Measurements from ENCODE around the gene LAMA3.

The LAMA3 gene

GRCh38 chr18:23826850-23827620, 137.8 kb downstream of the LAMA3 start:
- DNase-seq: no peak

DNA sequence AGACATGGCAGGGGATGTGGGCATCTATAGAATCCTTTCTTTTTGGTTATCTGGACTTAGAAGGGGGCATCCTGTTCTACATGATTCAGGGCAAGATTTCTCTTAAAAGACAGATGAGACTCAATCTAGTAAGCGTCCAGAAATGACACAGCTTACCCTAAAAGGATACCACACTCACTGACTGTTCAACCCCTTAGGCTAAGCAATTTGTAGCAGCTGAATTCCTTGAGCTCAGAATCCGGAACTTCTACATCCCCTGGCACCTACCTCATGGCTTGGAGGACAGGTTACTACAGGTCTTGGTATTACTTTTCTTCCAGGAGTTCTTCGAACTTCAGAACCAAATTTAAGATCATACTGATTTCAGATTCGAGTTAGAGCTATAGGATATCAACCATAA, 138.4 kb downstream of the LAMA3 start:
- no peak for DNase-seq

- no peak for DNase-seq
Measured at GRCh38 chr18:23828426-23828825, 139.2 kb downstream of the LAMA3 start.

DNA sequence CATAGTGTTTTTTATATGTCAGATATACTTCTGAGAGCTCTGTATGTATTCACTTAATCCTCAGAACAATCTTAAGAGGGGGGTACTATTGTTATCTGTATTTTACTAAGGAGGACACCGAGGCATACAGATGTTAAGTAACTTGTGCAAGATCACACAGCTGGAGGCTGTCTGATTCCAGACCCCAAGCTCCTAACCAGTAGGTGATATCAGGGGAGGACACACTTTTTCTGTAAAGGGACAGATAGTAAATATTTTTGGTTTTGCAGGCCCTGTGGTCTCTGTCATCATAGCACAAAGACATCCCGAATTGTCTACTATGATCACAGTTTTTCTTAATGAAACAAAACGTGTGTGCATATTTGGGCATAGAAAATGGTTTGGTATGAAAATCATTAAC, 143.7 kb downstream of the LAMA3 start:
- DNase-seq: no peak

DNA sequence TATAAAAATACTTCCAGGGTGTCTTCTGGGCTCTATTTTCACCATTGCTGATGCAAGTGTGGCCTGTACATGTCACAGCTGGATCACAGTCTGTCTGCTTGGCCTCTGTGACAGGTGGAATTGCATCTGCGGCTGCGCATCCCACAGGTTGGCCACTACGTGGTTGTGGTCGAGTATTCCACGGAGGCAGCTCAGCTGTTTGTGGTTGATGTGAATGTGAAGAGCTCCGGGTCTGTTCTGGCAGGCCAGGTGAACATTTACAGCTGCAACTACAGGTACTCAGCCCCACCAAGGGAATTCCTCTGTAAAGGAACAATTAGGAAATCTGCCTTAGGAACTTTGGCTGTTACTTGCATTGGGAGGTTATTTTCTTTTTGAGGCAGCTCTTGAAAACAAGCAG, 144.5 kb downstream of the LAMA3 start:
- DNase-seq: no peak

GRCh38 chr18:23835091-23835490, 145.8 kb downstream of the LAMA3 start:
- DNase-seq: no peak

- no peak for DNase-seq
Measured at GRCh38 chr18:23835506-23835905, 146.3 kb downstream of the LAMA3 start.

DNA sequence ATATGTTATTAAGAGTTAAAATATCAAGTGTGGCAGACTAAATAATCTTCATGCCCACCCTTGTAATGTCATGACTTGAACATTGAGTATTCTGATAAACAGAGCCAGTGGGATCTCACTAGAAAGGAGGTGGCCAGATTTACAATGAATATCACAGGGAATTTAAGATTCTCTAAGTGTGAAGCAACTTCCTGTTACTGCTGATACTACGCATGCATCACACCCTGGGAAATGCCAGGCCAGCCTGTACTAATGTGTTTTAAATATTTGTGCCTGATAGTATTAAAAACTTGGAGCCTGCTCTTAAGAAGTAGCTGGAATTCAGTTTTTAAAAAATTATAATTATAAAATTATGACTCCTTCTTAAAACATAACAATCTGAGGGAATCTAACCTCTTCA, 148.3 kb downstream of the LAMA3 start:
- DNase-seq: no peak

- DNase-seq: no peak
Measured at GRCh38 chr18:23838233-23838632, 149.0 kb downstream of the LAMA3 start.

DNA sequence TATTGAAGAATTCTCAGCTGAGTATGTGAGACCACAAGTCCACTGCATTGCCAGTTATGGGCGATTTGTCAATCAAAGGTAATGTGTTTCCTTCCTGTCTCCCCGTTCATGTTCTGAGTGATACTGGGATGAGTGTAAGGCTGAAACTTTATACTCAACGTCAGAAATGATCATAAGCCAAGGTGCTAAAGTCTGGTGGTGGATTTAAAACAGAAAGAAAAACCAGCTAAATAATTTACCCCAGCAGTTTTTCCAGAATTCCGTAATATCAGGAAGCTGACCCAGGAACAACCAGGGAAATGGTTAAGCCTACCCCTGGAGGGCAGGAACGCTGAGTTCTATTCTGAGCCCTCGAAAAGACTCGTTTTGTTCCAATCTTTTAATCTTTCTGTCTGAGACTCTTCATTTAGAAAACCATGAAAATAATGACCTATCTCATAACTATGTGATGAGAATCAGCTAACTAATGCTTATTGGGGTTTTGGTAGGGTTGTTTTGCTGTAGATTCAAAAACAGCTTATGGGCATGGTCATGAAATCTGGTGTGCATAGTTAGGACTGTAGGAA, 149.6 kb downstream of the LAMA3 start:
- DNase-seq: no peak

DNA sequence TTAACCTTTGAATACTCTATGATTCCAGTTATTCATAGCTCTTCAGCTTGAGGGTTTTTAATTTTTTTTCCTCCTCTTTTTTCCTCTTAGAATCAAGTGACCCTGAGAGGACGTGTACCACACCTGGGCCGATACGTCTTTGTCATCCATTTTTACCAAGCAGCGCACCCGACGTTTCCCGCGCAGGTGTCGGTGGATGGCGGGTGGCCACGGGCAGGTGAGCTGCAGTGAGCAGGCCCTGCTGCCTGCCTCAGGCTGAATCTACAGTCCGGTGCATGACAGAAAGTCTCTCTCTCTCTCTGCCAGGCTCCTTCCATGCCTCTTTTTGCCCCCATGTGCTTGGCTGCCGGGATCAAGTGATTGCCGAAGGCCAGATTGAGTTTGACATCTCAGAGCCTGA, 153.1 kb downstream of the LAMA3 start:
- no peak for DNase-seq

DNA sequence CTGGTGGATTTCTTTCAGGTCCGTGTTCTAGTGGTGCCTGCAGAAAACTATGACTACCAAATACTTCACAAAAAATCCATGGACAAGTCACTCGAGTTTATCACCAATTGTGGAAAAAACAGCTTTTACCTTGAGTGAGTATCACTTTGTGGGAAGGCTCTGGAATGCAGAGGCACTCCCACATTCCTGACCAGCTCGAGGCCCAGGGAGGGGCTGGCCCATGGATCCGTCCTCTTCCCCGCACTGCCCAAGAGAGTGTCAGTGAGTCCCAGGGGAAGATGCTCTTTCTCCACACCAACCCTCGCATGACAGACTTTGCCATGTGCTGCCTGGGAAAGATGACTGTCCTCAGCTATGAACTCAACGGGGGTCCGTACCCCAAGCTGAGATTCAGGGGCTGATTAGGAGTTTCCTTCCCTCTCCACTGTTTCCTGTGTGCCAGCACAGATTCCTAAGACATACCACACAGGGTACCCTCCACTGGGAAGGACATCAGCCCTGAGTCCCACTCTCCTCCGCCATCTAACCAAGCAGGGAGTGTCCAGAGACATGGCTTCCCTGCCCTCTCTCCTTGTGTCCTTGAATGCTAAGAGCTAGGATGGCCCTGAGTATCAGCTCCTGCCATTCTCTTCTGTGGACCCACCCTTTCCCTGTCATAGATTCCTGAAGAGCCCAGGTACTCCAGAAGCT, 155.9 kb downstream of the LAMA3 start:
- DNase-seq: no peak

- no peak for DNase-seq
Measured at GRCh38 chr18:23845988-23846630, 156.9 kb downstream of the LAMA3 start.

DNA sequence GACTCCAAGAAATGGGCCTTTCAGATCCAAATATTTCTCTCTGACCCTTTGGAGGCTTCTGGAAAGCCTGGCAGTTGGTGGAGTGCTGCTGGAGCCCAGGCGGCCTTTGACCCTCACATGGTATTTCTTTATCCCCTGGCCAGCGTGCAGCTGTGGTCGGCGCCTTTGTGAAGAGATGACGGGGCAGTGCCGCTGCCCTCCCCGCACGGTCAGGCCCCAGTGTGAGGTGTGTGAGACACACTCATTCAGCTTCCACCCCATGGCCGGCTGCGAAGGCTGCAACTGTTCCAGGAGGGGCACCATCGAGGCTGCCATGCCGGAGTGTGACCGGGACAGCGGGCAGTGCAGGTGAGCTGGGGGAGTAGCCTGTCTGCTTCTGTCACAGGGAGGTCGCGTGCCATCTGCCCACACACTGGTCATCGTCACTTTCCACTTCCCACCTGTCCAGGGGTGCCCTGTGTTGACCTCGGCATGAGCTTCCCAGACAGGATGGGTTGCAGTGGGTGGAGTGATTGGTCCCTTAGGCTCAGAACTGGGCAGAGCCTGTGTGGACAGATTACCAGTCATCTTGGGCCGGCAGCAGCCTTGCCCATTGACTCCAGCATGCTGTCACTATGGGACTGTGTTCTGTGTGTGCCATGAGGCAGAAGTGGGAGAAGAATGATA, 158.2 kb downstream of the LAMA3 start:
- DNase-seq: no peak

- DNase-seq: no peak
Measured at GRCh38 chr18:23849141-23849540, 159.9 kb downstream of the LAMA3 start.

GRCh38 chr18:23850215-23850614, 161.0 kb downstream of the LAMA3 start:
- no peak for DNase-seq

GRCh38 chr18:23851470-23852002, 162.3 kb downstream of the LAMA3 start:
- DNase-seq: no peak

DNA sequence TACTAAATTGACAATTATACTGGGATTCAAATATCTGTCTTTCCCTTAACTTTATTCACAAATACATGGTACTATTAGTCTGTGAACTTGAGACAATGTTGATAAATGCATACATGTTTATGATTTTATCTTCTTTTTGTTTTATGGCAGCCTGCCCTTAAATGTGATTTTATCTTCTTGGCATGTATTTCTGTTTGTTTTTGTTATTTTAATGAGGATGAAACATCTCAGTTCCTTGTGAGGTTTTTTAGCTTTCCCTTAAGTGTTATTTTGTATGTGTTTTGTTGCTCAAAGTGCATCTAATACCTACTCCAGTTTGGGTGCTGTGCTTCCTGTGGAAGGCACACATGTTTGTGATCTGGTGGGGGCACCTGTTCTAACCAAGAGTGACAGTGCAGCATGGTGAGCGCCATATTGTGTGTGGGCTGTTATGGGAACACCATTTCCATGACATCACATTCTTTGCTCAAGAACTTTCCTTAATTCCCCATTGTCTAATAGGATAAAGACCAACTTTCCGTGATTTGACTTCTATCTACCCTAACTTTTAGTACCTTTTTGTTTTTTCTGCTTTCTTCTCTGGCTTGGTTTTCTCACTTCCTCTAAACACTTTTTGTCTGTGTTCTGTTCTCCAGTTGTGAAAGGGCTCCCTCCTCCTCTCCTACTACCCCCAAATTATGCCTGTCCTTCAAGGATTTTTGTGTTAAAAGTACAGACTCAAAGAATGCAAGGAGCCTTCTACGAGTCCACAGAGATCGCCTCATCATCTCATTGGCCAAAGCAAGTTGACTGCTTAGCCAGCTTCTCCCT, 163.2 kb downstream of the LAMA3 start:
- DNase-seq: no peak

DNA sequence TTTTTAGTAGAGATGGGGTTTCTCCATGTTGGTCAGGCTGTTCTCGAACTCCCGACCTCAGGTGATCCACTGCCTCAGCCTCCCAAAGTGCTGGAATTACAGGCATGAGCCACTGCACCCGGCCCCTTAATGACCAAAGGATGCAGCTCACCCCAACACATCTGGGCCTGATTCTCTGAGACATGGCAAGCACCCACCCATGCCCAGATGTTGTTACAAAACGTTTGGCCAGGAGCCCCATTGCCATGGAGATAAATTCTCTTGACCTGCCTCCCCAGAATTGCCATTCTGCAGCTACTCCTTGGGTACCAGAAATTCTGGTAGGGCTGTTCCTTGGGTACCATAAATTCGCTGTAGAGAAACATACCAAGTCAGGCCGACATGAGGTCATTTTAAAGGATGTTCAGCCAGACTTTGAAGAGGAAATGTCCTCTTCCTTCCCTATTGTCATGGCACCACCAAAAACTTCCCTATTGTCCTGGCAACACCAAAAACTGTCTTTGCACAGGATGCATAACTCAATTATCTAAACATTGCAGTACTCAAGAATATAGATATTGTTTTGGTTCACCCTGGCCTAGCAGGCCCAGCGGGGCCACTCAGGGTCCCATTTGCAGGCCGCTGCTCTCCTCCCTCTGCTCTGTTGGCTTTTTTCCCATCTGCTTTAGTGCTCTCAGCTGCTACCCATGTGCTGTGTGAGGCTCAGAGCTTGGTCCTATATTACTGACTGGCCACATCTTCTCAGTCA, 164.4 kb downstream of the LAMA3 start:
- no peak for DNase-seq

DNA sequence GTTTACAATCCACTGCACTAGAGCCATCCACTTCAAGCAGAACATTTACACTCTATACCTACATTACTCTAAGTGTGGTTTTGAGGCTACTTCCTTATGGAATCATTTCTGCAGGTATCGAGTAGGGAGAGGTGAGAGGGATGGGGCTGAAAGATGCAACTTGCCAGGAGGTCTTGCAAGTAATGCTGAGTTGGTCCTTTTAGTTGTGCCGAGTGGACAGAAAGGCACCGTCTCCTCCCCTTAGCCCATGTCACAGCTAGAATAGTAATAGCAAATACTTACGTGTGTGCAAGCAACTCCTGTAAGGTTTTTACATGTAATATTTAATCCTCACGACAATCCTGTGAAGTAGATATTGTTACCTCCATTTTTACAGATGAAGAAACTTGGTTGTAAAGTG, 166.5 kb downstream of the LAMA3 start:
- DNase-seq: no peak

GRCh38 chr18:23856466-23857163, 167.4 kb downstream of the LAMA3 start:
- DNase-seq: no peak

Data from NCI-H526 (cell line).